Astrocyte (in vitro differentiated cells and primary cell): ENCODE results near the gene SLC44A1.

Experiments used
- CTCF ChIP-seq: IDR thresholded peaks from 2 replicates; pipeline ENCODE4 v1.5.1; 2011; ENCODE audit warnings: low read depth, mild to moderate bottlenecking, inconsistent platforms, low read length, moderate library complexity; ENCODE audit not compliant: insufficient read depth
- EZH2 ChIP-seq: IDR thresholded peaks from 2 replicates; pipeline ENCODE4 v1.6.1; 2012; ENCODE audit warnings: mild to moderate bottlenecking, low read length, inconsistent platforms; ENCODE audit not compliant: insufficient read depth

GRCh38 chr9:105369911-105370310 is 125.5 kb downstream of the SLC44A1 start:
- TF ChIP-seq EZH2 (no peak), CTCF (no peak)
